Loucy (cell line): Measurements from ENCODE around the gene HOXA11.

Experiments
- H2AFZ ChIP-seq: fragments of 200-600 bp; sonication (generic); 2 replicates; pipeline ENCODE4 v1.6.0; 2016; ENCODE audit warnings: antibody characterized with exemption, mild to moderate bottlenecking, low read length, moderate library complexity
- H3F3A ChIP-seq: fragments of 200-600 bp; 2 replicates; pipeline ENCODE4 v1.6.0; 2016; ENCODE audit warnings: antibody characterized with exemption, low read depth, mild to moderate bottlenecking
- H3K27me3 ChIP-seq: fragments of 200-600 bp; sonication (generic); 2 replicates; pipeline ENCODE4 v1.6.1; 2014; ENCODE audit warnings: low read length, mild to moderate bottlenecking; ENCODE audit not compliant: insufficient read depth, poor library complexity, severe bottlenecking
- H3K36me3 ChIP-seq: fragments of 200-600 bp; sonication (generic); 2 replicates; pipeline ENCODE4 v1.6.1; 2016; ENCODE audit warnings: low read length; ENCODE audit not compliant: insufficient read depth
- H3K4me1 ChIP-seq: fragments of 200-600 bp; sonication (generic); 2 replicates; pipeline ENCODE4 v1.5.1; 2014; ENCODE audit warnings: low read length, mild to moderate bottlenecking; ENCODE audit not compliant: insufficient read depth, poor library complexity, severe bottlenecking
- H3K4me2 ChIP-seq: fragments of 200-600 bp; sonication (generic); 2 replicates; pipeline ENCODE4 v1.6.0; 2014; ENCODE audit warnings: antibody characterized with exemption, low read length, low read depth, mild to moderate bottlenecking; ENCODE audit not compliant: poor library complexity, severe bottlenecking
- H3K4me3 ChIP-seq: fragments of 200-600 bp; sonication (generic); 2 replicates; pipeline ENCODE4 v1.5.1; 2014; ENCODE audit warnings: low read length, mild to moderate bottlenecking, mixed read lengths; ENCODE audit not compliant: poor library complexity, severe bottlenecking
- H3K79me2 ChIP-seq: fragments of 200-600 bp; sonication (generic); 2 replicates; pipeline ENCODE4 v1.6.1; 2014; ENCODE audit warnings: low read length; ENCODE audit not compliant: insufficient read depth
- H3K9ac ChIP-seq: fragments of 200-600 bp; sonication (generic); 2 replicates; pipeline ENCODE4 v1.6.0; 2014; ENCODE audit warnings: mild to moderate bottlenecking, low read depth, low read length, moderate library complexity; ENCODE audit not compliant: poor library complexity, severe bottlenecking
- H3K9me2 ChIP-seq: fragments of 200-600 bp; sonication (generic); replicated peaks from 2 replicates; pipeline ENCODE4 v1.6.1; 2016; ENCODE audit warnings: low read depth, low read length, mixed read lengths
- H3K9me3 ChIP-seq: fragments of 200-600 bp; sonication (generic); 2 replicates; pipeline ENCODE4 v1.6.1; 2014; ENCODE audit warnings: mild to moderate bottlenecking, antibody characterized with exemption, low read length, low read depth; ENCODE audit not compliant: insufficient read depth
- H4K20me1 ChIP-seq: fragments of 200-600 bp; sonication (generic); 2 replicates; pipeline ENCODE4 v1.6.0; 2014; ENCODE audit warnings: antibody characterized with exemption, low read length, mild to moderate bottlenecking; ENCODE audit not compliant: insufficient read depth, poor library complexity, severe bottlenecking
- EZH2phosphoT487 ChIP-seq: fragments of 200-600 bp; IDR thresholded peaks from 2 replicates; pipeline ENCODE4 v1.6.1; 2018; ENCODE audit warnings: antibody characterized with exemption, mild to moderate bottlenecking, moderate library complexity, borderline replicate concordance
- TF ChIP-seq, protein P1 (sequence below): fragments of 200-600 bp; sonication (generic); conservative IDR thresholded peaks from 2 replicates; pipeline ENCODE4 v1.5.1; 2014; ENCODE audit warnings: mild to moderate bottlenecking, antibody characterized with exemption, low read length

HOXA11 gene

DNA sequence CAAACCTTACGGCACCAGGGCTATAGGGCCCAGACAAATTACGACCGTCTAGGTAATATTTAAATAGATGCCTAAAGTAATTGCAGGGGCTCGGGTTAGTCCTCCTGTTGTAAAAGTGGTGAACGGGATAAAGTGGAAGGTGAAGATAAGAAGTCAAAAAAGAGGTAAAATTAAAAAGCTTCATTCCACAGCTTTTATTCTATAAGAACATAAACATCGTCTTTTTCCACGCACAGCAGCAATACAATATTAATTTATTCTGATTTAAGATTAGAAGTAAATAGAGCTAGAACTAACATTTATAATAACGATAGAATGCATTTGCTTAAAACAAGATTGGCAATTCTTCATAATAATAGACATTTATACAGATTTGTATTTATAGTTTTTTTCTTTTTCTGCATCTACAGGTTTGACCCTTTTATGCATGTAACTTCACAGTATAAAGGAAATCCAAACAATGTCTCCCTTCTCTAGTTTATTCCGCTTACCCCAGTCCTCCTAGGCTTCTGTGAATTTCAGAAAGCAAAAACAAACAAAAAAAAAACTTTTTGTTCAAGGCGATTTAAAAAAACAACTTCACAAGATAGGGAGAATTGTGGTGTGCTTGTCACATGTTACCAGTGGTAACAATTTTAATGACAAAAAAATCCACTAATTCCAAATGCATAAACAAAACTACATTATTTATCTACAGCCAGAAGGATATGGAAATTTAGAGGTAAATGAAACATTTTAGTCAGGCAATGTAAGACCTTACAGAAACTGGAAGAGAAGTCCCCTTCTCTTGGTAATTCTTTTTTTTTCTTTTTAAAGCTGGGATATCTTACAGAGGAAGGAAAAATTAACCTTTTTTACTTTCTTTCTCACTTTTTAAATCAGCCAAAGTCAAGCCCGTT, 14.4 kb downstream of the HOXA11 start:
- Histone ChIP-seq H3K9ac (peak overlapping the region; percentile 99), H4K20me1 (peaks cover 58% of the 10 kb centered on the region), H3F3A (peaks cover 6% of the 10 kb centered on the region; the same call in 1 of the 2 replicates), H3K79me2 (peaks cover 99% of the 10 kb centered on the region), H3K4me2 (peak overlapping the region; percentile 98), H2AFZ (no peak overlapping the region), H3K4me1 (peaks cover 17% of the 10 kb centered on the region), H3K36me3 (peaks cover 42% of the 10 kb centered on the region), H3K9me3 (no peaks in the 10 kb centered on the region), H3K4me3 (peak overlapping the region; percentile 94), H3K27me3 (peaks cover 56% of the 10 kb centered on the region), H3K9me2 (no peaks in the 10 kb centered on the region)
- TF ChIP-seq, protein P1, sequence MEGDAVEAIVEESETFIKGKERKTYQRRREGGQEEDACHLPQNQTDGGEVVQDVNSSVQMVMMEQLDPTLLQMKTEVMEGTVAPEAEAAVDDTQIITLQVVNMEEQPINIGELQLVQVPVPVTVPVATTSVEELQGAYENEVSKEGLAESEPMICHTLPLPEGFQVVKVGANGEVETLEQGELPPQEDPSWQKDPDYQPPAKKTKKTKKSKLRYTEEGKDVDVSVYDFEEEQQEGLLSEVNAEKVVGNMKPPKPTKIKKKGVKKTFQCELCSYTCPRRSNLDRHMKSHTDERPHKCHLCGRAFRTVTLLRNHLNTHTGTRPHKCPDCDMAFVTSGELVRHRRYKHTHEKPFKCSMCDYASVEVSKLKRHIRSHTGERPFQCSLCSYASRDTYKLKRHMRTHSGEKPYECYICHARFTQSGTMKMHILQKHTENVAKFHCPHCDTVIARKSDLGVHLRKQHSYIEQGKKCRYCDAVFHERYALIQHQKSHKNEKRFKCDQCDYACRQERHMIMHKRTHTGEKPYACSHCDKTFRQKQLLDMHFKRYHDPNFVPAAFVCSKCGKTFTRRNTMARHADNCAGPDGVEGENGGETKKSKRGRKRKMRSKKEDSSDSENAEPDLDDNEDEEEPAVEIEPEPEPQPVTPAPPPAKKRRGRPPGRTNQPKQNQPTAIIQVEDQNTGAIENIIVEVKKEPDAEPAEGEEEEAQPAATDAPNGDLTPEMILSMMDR, result no peak
- TF ChIP-seq EZH2phosphoT487, result no peak

DNA sequence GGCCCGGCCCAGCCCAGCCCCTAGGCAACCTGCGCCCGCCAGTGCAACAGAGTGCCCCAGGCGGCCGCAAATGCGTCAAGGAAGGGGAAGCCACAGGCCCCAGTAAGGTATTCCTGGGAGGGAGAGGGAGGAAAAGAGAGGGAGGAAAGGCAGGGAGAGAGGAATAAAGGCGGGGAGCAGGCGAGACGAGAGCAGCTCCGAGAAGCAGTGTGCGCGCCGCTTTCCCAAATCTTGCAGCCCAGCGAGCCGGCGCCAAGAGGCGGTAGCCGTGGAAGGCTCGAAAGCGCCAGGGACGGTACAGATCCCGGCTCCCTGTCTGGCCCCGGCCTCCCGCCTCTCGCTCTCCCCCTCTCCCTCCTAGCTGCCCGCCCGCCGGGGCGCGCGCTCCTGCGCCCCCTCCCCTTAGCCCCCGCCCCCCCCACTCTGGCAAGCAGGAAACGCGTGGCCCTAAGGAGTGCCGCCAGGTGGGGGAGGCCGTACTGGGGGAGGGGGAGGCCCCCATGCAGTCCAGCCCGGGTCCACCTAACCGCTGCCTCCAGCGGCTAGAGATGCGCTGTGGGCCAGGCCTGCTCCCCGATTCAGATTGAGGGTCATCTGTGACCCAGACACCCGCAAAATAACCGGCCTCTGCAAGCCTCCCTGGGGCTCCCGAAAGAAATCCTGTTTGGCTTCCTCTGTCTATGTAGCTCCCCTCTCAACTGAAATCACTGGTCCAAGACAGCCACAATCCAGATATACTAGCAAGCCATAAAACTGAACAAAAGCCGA, 15.2 kb downstream of the HOXA11 start:
- Histone ChIP-seq H3K36me3 (peaks cover 44% of the 10 kb centered on the region), H3K27me3 (peaks cover 60% of the 10 kb centered on the region), H3K9me2 (no peaks in the 10 kb centered on the region), H4K20me1 (peaks cover 57% of the 10 kb centered on the region), H2AFZ (no peak overlapping the region), H3K9me3 (no peaks in the 10 kb centered on the region), H3K4me3 (peak overlapping the region; percentile 94), H3K4me2 (peak overlapping the region; percentile 98), H3K79me2 (peaks cover 96% of the 10 kb centered on the region), H3K4me1 (peaks cover 15% of the 10 kb centered on the region), H3F3A (peaks cover 6% of the 10 kb centered on the region; the same call in 1 of the 2 replicates), H3K9ac (peak overlapping the region; percentile 99)
- TF ChIP-seq, protein P1, result no peak
- no peak for TF ChIP-seq EZH2phosphoT487

DNA sequence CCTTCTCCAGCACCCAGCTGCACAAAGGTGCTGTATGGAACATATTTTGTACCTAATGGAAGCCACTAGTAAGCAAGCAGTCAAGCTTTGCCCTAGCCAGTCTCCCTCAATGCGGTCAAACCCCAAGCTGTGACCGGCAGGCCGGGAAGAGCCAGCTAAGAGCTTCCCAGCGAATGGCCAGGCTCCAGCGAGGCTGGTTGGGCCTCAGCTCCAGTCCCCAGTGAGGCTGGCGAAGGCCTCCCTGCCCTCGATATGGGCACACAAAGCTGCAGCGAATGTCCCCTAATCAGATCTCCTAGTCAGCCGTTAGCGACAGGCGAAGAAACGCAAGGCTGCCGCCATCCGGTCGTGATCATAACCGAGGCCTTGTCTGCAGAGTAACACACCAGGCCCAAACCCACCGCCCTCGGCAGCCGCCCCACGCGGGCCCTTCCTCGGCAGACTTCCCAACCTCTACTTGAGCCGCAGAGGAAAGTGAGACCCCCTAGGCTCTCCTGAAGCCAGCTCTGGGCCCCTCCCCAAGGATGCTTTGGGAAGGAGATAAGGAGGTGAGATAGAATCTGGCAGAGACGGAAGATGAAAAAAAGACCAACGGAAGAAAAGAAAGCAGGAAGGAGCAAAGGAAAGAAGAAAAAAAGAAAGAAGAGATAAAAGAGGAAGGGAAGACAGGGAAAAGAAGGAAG, 16.6 kb downstream of the HOXA11 start:
- peak overlapping the region; percentile 94 for H3K4me3 ChIP-seq
- no peaks in the 10 kb centered on the region for H3K9me3 ChIP-seq
- H3K27me3 ChIP-seq, result peaks cover 72% of the 10 kb centered on the region
- H3K9ac ChIP-seq, result peak overlapping the region; percentile 99
- H3K9me2 ChIP-seq, result no peaks in the 10 kb centered on the region
- H3K4me1 ChIP-seq, result peaks cover 10% of the 10 kb centered on the region
- peaks cover 6% of the 10 kb centered on the region; the same call in 1 of the 2 replicates for H3F3A ChIP-seq
- peaks cover 68% of the 10 kb centered on the region for H4K20me1 ChIP-seq
- H3K4me2 ChIP-seq, result peak overlapping the region; percentile 98
- H3K36me3 ChIP-seq, result peaks cover 59% of the 10 kb centered on the region
- TF ChIP-seq, protein P1, result peak; percentile 39; the same call in 1 of the 2 replicates
- TF ChIP-seq EZH2phosphoT487, result no peak
- H3K79me2 ChIP-seq, result peaks cover 96% of the 10 kb centered on the region
- no peak overlapping the region for H2AFZ ChIP-seq
